PC-3 (cell line): ENCODE results near the gene C19orf12. TPM values are rescaled to one million over a fixed set of nuclear protein-coding genes. Genes with fewer than 3 reads are reported as not detected.

Experiments used
- ATAC-seq: fragments of 200-7000 bp; cut with Tn5 transposase; 2 replicates; pipeline ENCODE4 v1.9.1; 2020; ENCODE audit warnings: mild to moderate bottlenecking, moderate library complexity
- BruUV-seq: library from RNA; stranded (reverse); fragments of 400-500 nt; replicated peaks from 2 replicates; lab custom pipeline; 2021; lab: Mats Ljungman, UMichigan
- CTCF ChIA-PET: fragments of 300-600 bp; sonication (Branson Sonifier 250); formaldehyde crosslinking; loops from one replicate; lab custom pipeline; 2022; ENCODE audit warnings: antibody characterized with exemption; lab: Charles Lee
- POLR2A ChIA-PET: fragments of 300-600 bp; sonication (Branson Sonifier 250); formaldehyde crosslinking; loops from one replicate; lab custom pipeline; 2022; ENCODE audit warnings: antibody characterized with exemption; ENCODE audit not compliant: unreplicated experiment; lab: Charles Lee
- DNase-seq: peaks from one replicate; pipeline ENCODE4 v3.0.0-alpha.2; 2015
- H2AFZ ChIP-seq: fragments of 300-600 bp; sonication (generic); 2 replicates; pipeline ENCODE4 v1.6.0; 2016; ENCODE audit warnings: antibody characterized with exemption, low read length
- H3F3A ChIP-seq: fragments of 300-600 bp; sonication (generic); one replicate; pipeline ENCODE4 v1.6.0; 2017; ENCODE audit warnings: antibody characterized with exemption, low read length, control low read depth, mild to moderate bottlenecking; ENCODE audit not compliant: unreplicated experiment
- H3K27ac ChIP-seq: fragments of 300-600 bp; sonication (generic); 2 replicates; pipeline ENCODE4 v1.5.1; 2016; ENCODE audit warnings: mild to moderate bottlenecking, low read length
- H3K27me3 ChIP-seq: fragments of 300-600 bp; sonication (generic); 2 replicates; pipeline ENCODE4 v1.6.1; 2016; ENCODE audit warnings: low read length, mixed read lengths
- H3K36me3 ChIP-seq: fragments of 300-600 bp; sonication (generic); 2 replicates; pipeline ENCODE4 v1.6.1; 2016; ENCODE audit warnings: low read depth, mixed run types, low read length, mixed read lengths
- H3K4me1 ChIP-seq: fragments of 300-600 bp; sonication (generic); 2 replicates; pipeline ENCODE4 v1.5.1; 2016; ENCODE audit warnings: low read length; ENCODE audit not compliant: insufficient read depth
- H3K4me2 ChIP-seq: fragments of 300-600 bp; sonication (generic); 2 replicates; pipeline ENCODE4 v1.6.0; 2016; ENCODE audit warnings: low read length
- H3K4me3 ChIP-seq: fragments of 300-600 bp; sonication (generic); 2 replicates; pipeline ENCODE4 v1.5.1; 2016; ENCODE audit warnings: mild to moderate bottlenecking, low read length, mixed read lengths
- H3K79me2 ChIP-seq: fragments of 300-600 bp; sonication (generic); 2 replicates; pipeline ENCODE4 v1.6.1; 2017; ENCODE audit warnings: low read length, mixed read lengths
- H3K9ac ChIP-seq: fragments of 300-600 bp; sonication (generic); 2 replicates; pipeline ENCODE4 v1.6.0; 2016; ENCODE audit warnings: mild to moderate bottlenecking, low read length
- H3K9me2 ChIP-seq: fragments of 300-600 bp; sonication (generic); replicated peaks from 2 replicates; pipeline ENCODE4 v1.6.1; 2016; ENCODE audit warnings: mixed run types, low read length, mixed read lengths
- H3K9me3 ChIP-seq: fragments of 300-600 bp; sonication (generic); 2 replicates; pipeline ENCODE4 v1.6.1; 2016; ENCODE audit warnings: low read length, mixed read lengths
- H4K20me1 ChIP-seq: fragments of 300-600 bp; sonication (generic); 2 replicates; pipeline ENCODE4 v1.6.1; 2016; ENCODE audit warnings: low read length, mixed read lengths
- CTCF ChIP-seq: fragments of 300-600 bp; sonication (generic); conservative IDR thresholded peaks from 2 replicates; pipeline ENCODE4 v1.5.1; 2017; ENCODE audit warnings: antibody characterized with exemption, low read depth, mild to moderate bottlenecking, low read length
- EZH2 ChIP-seq: fragments of 300-600 bp; sonication (generic); IDR thresholded peaks from one replicate; pipeline ENCODE4 v1.6.1; 2017; ENCODE audit warnings: antibody characterized with exemption, mild to moderate bottlenecking, low read length; ENCODE audit not compliant: unreplicated experiment
- EZH2phosphoT487 ChIP-seq: fragments of 300-600 bp; sonication (generic); IDR thresholded peaks from 2 replicates; pipeline ENCODE4 v1.6.1; 2018; ENCODE audit warnings: mild to moderate bottlenecking, antibody characterized with exemption, low read length, borderline replicate concordance
- intact Hi-C: fragments of 100-400 bp; cut with micrococcal nuclease; formaldehyde crosslinking; loops from 2 replicates; pipeline ENCODE4 v1.9.0; 2023
- total RNA-seq: library from RNA; depleted of rRNA; stranded (reverse); fragments of >200 nt; gene quantifications from 2 replicates; pipeline ENCODE4 v1.2.3, GENCODE V29; 2014

Gene C19orf12
- total RNA-seq, 1 experiment from 2014 or later = 11.8 TPM

GRCh38 chr19:29665215-29665825 lies 49.7 kb downstream of the C19orf12 start, which contains the start of gene PLEKHF1:
PLEKHF1 (plus strand) TSS chr19:29665461; CDS start chr19:29673840, 8,379 bp downstream.
- Histone ChIP-seq H3K4me2 (peak within 1 kb of the TSS; percentile 94), H3K27ac (peak within 1 kb of the TSS; percentile 94), H3K9me2 (no peaks in the 10 kb centered on the region), H3K4me3 (peak within 1 kb of the TSS; percentile 85), H3K79me2 (peaks cover 29% of the 10 kb centered on the region), H4K20me1 (peaks cover 4% of the 10 kb centered on the region; the same call in 1 of the 2 replicates), H3K9ac (peak within 1 kb of the TSS; percentile 80), H3K9me3 (no peaks in the 10 kb centered on the region), H3K4me1 (peaks cover 40% of the 10 kb centered on the region), H3F3A (no peaks in the 10 kb centered on the region), H2AFZ (peak within 1 kb of the TSS; percentile 73), H3K27me3 (no peaks in the 10 kb centered on the region), H3K36me3 (no peaks in the 10 kb centered on the region)
- TF ChIP-seq CTCF (no peak), EZH2 (no peak), EZH2phosphoT487 (no peak)
- no TSS peak for BruUV-seq
- ATAC-seq (peak; percentile 74), DNase-seq (peak; percentile 77)
- POLR2A ChIA-PET = interaction anchor here (0.5 kb wide), 1 partner anchor 50 kb away, joined by 3 read pairs; no protein-coding TSS in a partner anchor
- intact Hi-C loops = no loop called here
- CTCF ChIA-PET = interaction anchor here (0.6 to 0.9 kb wide), 2 partner anchors 55 to 59 kb away, joined by 3 to 4 read pairs; partner anchors contain the start of gene POP4

DNA sequence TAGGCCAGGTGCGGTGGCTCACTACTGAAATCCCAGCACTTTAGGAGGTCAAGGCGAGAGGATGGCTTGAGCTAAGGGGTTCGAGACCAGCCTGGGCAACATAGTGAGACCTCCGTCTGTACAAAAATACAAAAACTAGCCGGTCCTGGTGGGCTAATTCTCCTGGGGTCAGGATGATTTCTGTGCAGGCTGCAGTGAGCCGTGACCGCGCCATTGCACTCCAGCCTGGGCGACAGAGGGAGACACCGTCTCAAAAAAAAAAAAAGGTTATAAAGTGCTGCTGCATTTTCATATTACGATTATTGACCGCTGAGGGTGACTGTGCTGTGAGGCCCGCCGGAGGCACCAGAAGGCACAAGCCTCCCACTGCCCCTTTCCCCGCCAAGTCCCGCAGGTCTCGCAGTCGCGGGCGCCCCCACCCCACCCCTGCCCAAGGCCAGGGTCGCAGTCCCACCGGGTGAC lies 50.3 kb downstream of the C19orf12 start:
- H3K9me2 ChIP-seq = no peaks in the 10 kb centered on the region
- peak; percentile 4 for ATAC-seq
- H3K4me1 ChIP-seq = peaks cover 40% of the 10 kb centered on the region
- H3K4me2 ChIP-seq = peak overlapping the region; percentile 94
- intact Hi-C loops = loop anchor here (5.0 kb wide), 1 partner anchor 42 kb away; no protein-coding TSS in a partner anchor
- peak overlapping the region; percentile 80 for H3K9ac ChIP-seq
- H3K27ac ChIP-seq = peak overlapping the region; percentile 94
- no peak for DNase-seq
- TSS peak; percentile 29 for BruUV-seq
- no peaks in the 10 kb centered on the region for H3K27me3 ChIP-seq
- no peaks in the 10 kb centered on the region for H3K9me3 ChIP-seq
- H4K20me1 ChIP-seq = peaks cover 4% of the 10 kb centered on the region; the same call in 1 of the 2 replicates
- CTCF ChIA-PET = interaction anchor here (0.9 kb wide), 1 partner anchor 55 kb away, joined by 3 read pairs; no protein-coding TSS in a partner anchor
- peaks cover 29% of the 10 kb centered on the region for H3K79me2 ChIP-seq
- POLR2A ChIA-PET = no interaction called here
- no peaks in the 10 kb centered on the region for H3K36me3 ChIP-seq
- H3K4me3 ChIP-seq = peak overlapping the region; percentile 85
- TF ChIP-seq CTCF (no peak), EZH2phosphoT487 (no peak), EZH2 (no peak)
- peak overlapping the region; percentile 68 for H2AFZ ChIP-seq
- H3F3A ChIP-seq = no peaks in the 10 kb centered on the region
